Activated CD8-positive, alpha-beta T cell treated with anti-CD3 and anti-CD28 coated beads for 36 hours (primary cell): ENCODE measurements around the gene PDXP. TPM values are rescaled to one million over a fixed set of nuclear protein-coding genes. Genes with fewer than 3 reads are reported as not detected.

ENCODE experiments used
- ATAC-seq: fragments of 200-7000 bp; cut with Tn5 transposase; one replicate; pipeline ENCODE4 v1.10.0; 2021; ENCODE audit warnings: mild to moderate bottlenecking, moderate library complexity
- CTCF ChIA-PET: fragments of 350-600 bp; sonication (Branson Sonifier 250); formaldehyde crosslinking; loops from one replicate; lab custom pipeline; 2021; ENCODE audit warnings: antibody characterized with exemption; lab: Charles Lee
- POLR2A ChIA-PET: fragments of 350-600 bp; sonication (Branson Sonifier 250); formaldehyde crosslinking; loops from one replicate; lab custom pipeline; 2021; ENCODE audit warnings: antibody characterized with exemption; lab: Charles Lee
- DNase-seq: peaks from one replicate; pipeline ENCODE4 v3.0.0-alpha.2; 2020
- H3K27ac Mint-ChIP-seq: one replicate; pipeline ENCODE4 v1.8.0; 2021; ENCODE audit warnings: mild to moderate bottlenecking, mixed read lengths
- H3K27me3 Mint-ChIP-seq: one replicate; pipeline ENCODE4 v1.8.0; 2021; ENCODE audit warnings: mixed read lengths
- H3K36me3 Mint-ChIP-seq: one replicate; pipeline ENCODE4 v1.8.0; 2021; ENCODE audit warnings: low read depth, mixed read lengths
- H3K4me1 Mint-ChIP-seq: one replicate; pipeline ENCODE4 v1.8.0; 2021; ENCODE audit warnings: low read depth, mixed read lengths
- H3K4me3 Mint-ChIP-seq: one replicate; pipeline ENCODE4 v1.8.0; 2021; ENCODE audit warnings: mild to moderate bottlenecking, moderate library complexity, mixed read lengths
- H3K9me3 Mint-ChIP-seq: one replicate; pipeline ENCODE4 v1.8.0; 2021; ENCODE audit warnings: mixed read lengths
- intact Hi-C: fragments of 100-400 bp; cut with micrococcal nuclease; formaldehyde crosslinking; loops from one replicate; pipeline ENCODE4 v1.10.0; 2022
- total RNA-seq, 2 experiments: library from RNA; stranded (reverse); gene quantifications; one replicate each; pipeline ENCODE4 v1.2.3, GENCODE V29; 2021
- TF ChIP-seq, protein P1 (sequence below): fragments of 200-600 bp; IDR thresholded peaks from one replicate; pipeline ENCODE4 v1.8.0; 2022; ENCODE audit warnings: antibody characterized with exemption, mild to moderate bottlenecking

The PDXP gene
- total RNA-seq, 2 experiments from 2014 or later, result 51.3 to 51.5 TPM

DNA sequence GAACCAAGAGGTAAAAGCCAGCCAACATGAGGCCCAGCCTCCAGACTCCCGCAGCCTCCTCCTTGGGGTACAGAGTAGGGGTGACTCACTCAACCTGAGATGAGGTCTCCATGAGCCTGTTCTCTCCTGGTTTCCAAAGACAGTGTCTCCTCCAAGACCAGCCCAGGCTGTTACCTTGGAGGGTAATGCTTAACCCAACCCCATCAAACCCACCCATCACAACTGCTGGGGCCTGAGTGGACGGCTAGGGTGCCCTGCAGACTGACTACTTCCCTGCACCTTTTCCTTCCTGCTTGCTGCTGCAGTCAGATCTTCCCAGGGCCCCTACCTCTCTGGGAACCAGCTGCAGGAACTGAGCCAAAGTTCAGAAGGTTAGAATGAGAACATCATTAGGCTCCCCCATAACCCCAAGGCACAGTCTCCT, 22.5 kb downstream of the PDXP start:
- ChIA-PET CTCF (interaction anchor here (0.6 to 68.1 kb wide), 11 partner anchors 9 to 253 kb away, joined by 3 to 1770 read pairs (median 4); partner anchors contain the start of genes GGA1, PDXP, SH3BP1 and TRIOBP), POLR2A (interaction anchor here (0.8 to 1.9 kb wide), 7 partner anchors 10 to 71 kb away, joined by 3 to 7 read pairs (median 4); no protein-coding TSS in a partner anchor)
- no peaks in the 10 kb centered on the region for H3K27me3 Mint-ChIP-seq
- no peak for ATAC-seq
- DNase-seq, result no peak
- no peak overlapping the region for H3K4me3 Mint-ChIP-seq
- peaks cover 33% of the 10 kb centered on the region for H3K4me1 Mint-ChIP-seq
- no peaks in the 10 kb centered on the region for H3K9me3 Mint-ChIP-seq
- H3K27ac Mint-ChIP-seq, result no peak overlapping the region
- H3K36me3 Mint-ChIP-seq, result peaks cover 4% of the 10 kb centered on the region
- TF ChIP-seq, protein P1, sequence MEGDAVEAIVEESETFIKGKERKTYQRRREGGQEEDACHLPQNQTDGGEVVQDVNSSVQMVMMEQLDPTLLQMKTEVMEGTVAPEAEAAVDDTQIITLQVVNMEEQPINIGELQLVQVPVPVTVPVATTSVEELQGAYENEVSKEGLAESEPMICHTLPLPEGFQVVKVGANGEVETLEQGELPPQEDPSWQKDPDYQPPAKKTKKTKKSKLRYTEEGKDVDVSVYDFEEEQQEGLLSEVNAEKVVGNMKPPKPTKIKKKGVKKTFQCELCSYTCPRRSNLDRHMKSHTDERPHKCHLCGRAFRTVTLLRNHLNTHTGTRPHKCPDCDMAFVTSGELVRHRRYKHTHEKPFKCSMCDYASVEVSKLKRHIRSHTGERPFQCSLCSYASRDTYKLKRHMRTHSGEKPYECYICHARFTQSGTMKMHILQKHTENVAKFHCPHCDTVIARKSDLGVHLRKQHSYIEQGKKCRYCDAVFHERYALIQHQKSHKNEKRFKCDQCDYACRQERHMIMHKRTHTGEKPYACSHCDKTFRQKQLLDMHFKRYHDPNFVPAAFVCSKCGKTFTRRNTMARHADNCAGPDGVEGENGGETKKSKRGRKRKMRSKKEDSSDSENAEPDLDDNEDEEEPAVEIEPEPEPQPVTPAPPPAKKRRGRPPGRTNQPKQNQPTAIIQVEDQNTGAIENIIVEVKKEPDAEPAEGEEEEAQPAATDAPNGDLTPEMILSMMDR, result no peak
- intact Hi-C loops, result no loop called here

- Mint-ChIP-seq H3K36me3 (peaks cover 6% of the 10 kb centered on the region), H3K27ac (no peak overlapping the region), H3K27me3 (no peaks in the 10 kb centered on the region), H3K4me3 (no peak overlapping the region), H3K4me1 (peaks cover 31% of the 10 kb centered on the region), H3K9me3 (no peaks in the 10 kb centered on the region)
- peak; percentile 27 for ATAC-seq
- ChIA-PET POLR2A (interaction anchor here (1.0 to 1.9 kb wide), 6 partner anchors 11 to 72 kb away, joined by 3 to 7 read pairs (median 4); no protein-coding TSS in a partner anchor), CTCF (interaction anchor here (0.6 to 68.1 kb wide), 11 partner anchors 10 to 253 kb away, joined by 3 to 1770 read pairs (median 4); partner anchors contain the start of genes GGA1, PDXP, SH3BP1 and TRIOBP)
- intact Hi-C loops, result no loop called here
- peak; percentile 87 for DNase-seq
- TF ChIP-seq, protein P1, result peak; percentile 82
Observed at GRCh38 chr22:37681556-37682049, 23.1 kb downstream of the PDXP start.

DNA sequence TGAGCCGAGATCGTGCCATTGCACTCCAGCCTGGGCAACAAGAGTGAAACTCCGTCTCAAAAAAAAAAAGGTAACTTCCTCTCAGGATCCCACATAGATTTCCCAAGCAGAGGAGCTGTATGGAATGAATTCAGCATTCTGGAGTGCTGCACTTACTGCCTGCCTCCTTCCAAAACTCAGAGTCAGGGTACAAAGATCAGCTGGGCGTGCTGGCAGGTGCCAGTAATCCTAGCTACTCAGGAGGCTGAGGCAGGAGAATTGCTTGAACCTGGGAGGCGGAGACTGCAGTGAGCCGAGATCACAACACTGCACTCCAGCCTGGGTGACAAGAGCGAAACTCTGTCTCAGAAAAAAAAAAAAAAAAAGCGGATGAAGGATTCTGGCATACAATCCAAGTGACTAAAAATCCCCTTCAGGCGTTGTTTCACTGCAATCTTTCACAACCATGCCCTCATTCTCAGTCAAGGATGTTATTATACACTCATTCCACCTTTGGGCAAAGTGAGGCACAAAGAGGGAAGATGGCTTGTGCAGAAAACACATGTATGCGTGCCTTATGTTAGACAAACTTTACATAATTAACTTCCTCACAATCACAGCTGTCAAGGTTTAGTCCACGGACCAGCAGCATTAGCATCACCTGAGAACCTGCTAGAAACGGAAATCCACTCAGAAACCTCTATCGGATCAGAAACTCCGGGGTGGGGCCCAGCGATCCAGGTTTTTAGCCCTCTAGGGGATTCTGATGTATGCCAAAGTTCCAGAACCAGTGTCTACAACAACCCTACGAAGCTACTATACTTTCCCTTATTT, 26.5 kb downstream of the PDXP start:
- Mint-ChIP-seq H3K9me3 (no peaks in the 10 kb centered on the region), H3K36me3 (peaks cover 24% of the 10 kb centered on the region), H3K4me3 (no peak overlapping the region), H3K27ac (peak overlapping the region; percentile 96), H3K27me3 (no peaks in the 10 kb centered on the region), H3K4me1 (peaks cover 33% of the 10 kb centered on the region)
- intact Hi-C loops, result no loop called here
- ATAC-seq (no peak), DNase-seq (no peak)
- ChIA-PET CTCF (interaction anchor here (1.5 to 68.1 kb wide), 4 partner anchors 11 to 60 kb away, joined by 3 to 1770 read pairs (median 9); partner anchors contain the start of genes GGA1 and SH3BP1), POLR2A (interaction anchor here (2.2 to 4.5 kb wide), 2 partner anchors 11 kb away, joined by 11 to 21 read pairs; partner anchors contain the start of gene LGALS1)
- TF ChIP-seq, protein P1, result no peak

- intact Hi-C loops, result no loop called here
- POLR2A ChIA-PET, result interaction anchor here (0.7 to 4.5 kb wide), 17 partner anchors 9 to 80 kb away, joined by 3 to 21 read pairs (median 4); partner anchors contain the start of genes GGA1, LGALS1, PDXP and TRIOBP
- no peaks in the 10 kb centered on the region for H3K9me3 Mint-ChIP-seq
Observed at GRCh38 chr22:37686002-37686982, 27.8 kb downstream of the PDXP start, which contains the start of gene NOL12. TSS of gene NOL12 (plus strand) at chr22:37686343. CDS start at chr22:37686393, 50 bp downstream.

More at GRCh38 chr22:37686002-37686982, 27.8 kb downstream of the PDXP start, which contains the start of gene NOL12:
- Mint-ChIP-seq H3K27me3 (no peaks in the 10 kb centered on the region), H3K27ac (peak within 1 kb of the TSS; percentile 96), H3K36me3 (peaks cover 33% of the 10 kb centered on the region), H3K4me3 (peak within 1 kb of the TSS; percentile 99), H3K4me1 (peaks cover 26% of the 10 kb centered on the region)
- DNase-seq (peak; percentile 79), ATAC-seq (peak; percentile 88)
- TF ChIP-seq, protein P1, result no peak
- CTCF ChIA-PET, result interaction anchor here (0.9 to 68.1 kb wide), 5 partner anchors 9 to 61 kb away, joined by 3 to 1770 read pairs (median 6); partner anchors contain the start of genes GGA1, PDXP and SH3BP1
